Caco-2 (cell line): ENCODE measurements around the gene UBE2B. TPM values are rescaled to one million over a fixed set of nuclear protein-coding genes. Genes with fewer than 3 reads are reported as not detected.
A peak's percentile ranks its signal among the peaks of the same experiment; 100 is the strongest.

Experiments used
- BruUV-seq: library from RNA; stranded (reverse); fragments of 400-500 nt; replicated peaks from 2 replicates; lab custom pipeline; 2021; lab: Mats Ljungman, UMichigan
- CTCF ChIA-PET: fragments of 300-600 bp; sonication (Branson Sonifier 250); formaldehyde crosslinking; loops from one replicate; lab custom pipeline; 2022; ENCODE audit warnings: antibody characterized with exemption; lab: Charles Lee
- POLR2A ChIA-PET: fragments of 300-600 bp; sonication (Branson Sonifier 250); formaldehyde crosslinking; loops from one replicate; lab custom pipeline; 2022; ENCODE audit warnings: antibody characterized with exemption; lab: Charles Lee
- DNase-seq, 2 experiments: peaks; one replicate each; pipeline versions ENCODE4 v3.0.0 to v3.0.0-alpha.2; 2020 to 2022
- H3K27me3 ChIP-seq: replicated peaks from 2 replicates; pipeline ENCODE4 v1.6.0; 2011; ENCODE audit warnings: low read length; ENCODE audit not compliant: control insufficient read depth, insufficient read depth
- H3K36me3 ChIP-seq: 2 replicates; pipeline ENCODE4 v1.5.1; 2011; ENCODE audit warnings: low read length; ENCODE audit not compliant: control insufficient read depth, insufficient read depth
- H3K4me1 ChIP-seq: fragments of 250-450 bp; sonication (Bioruptor Pico); 2 replicates; pipeline ENCODE4 v1.5.1; 2020; ENCODE audit warnings: mild to moderate bottlenecking
- H3K4me3 ChIP-seq: 2 replicates; pipeline ENCODE4 v1.5.1; 2011; ENCODE audit warnings: low read depth, mild to moderate bottlenecking, control low read depth, low read length
- H3K9me3 ChIP-seq: fragments of 250-450 bp; sonication (Bioruptor Pico); 2 replicates; pipeline ENCODE4 v1.5.1; 2020; ENCODE audit warnings: mild to moderate bottlenecking, moderate library complexity
- H3K27ac Mint-ChIP-seq: one replicate; pipeline ENCODE4 v1.8.0; 2022; ENCODE audit warnings: mixed read lengths; ENCODE audit not compliant: unreplicated experiment
- H3K27me3 Mint-ChIP-seq: one replicate; pipeline ENCODE4 v1.8.0; 2022; ENCODE audit warnings: mixed read lengths; ENCODE audit not compliant: insufficient read depth, unreplicated experiment
- H3K36me3 Mint-ChIP-seq: one replicate; pipeline ENCODE4 v1.8.0; 2022; ENCODE audit warnings: mild to moderate bottlenecking, mixed read lengths; ENCODE audit not compliant: insufficient read depth, unreplicated experiment
- H3K4me1 Mint-ChIP-seq: one replicate; pipeline ENCODE4 v1.8.0; 2022; ENCODE audit warnings: low read depth, mixed read lengths; ENCODE audit not compliant: unreplicated experiment
- H3K4me3 Mint-ChIP-seq: one replicate; pipeline ENCODE4 v1.8.0; 2022; ENCODE audit warnings: mild to moderate bottlenecking, moderate library complexity, mixed read lengths; ENCODE audit not compliant: unreplicated experiment
- H3K9me3 Mint-ChIP-seq: one replicate; pipeline ENCODE4 v1.8.0; 2022; ENCODE audit warnings: mixed read lengths; ENCODE audit not compliant: unreplicated experiment
- CTCF ChIP-seq, 2 experiments: fragments of 200-600 bp in 1 of 2; IDR thresholded peaks; 1 replicate in 1 of 2; 2 replicates in 1 of 2; pipeline versions ENCODE4 v1.5.1 to v1.8.0; 2011 to 2022; ENCODE audit warnings: antibody characterized with exemption in 1 of 2, control low read depth in 1 of 2, inconsistent platforms in 1 of 2, low read depth in 1 of 2, low read length in 1 of 2, mild to moderate bottlenecking in 1 of 2, moderate library complexity in 1 of 2; ENCODE audit not compliant: insufficient read depth in 1 of 2, severe bottlenecking in 1 of 2, unreplicated experiment in 1 of 2
- intact Hi-C: fragments of 100-400 bp; cut with micrococcal nuclease; formaldehyde crosslinking; loops from one replicate; pipeline ENCODE4 v1.10.0; 2022; ENCODE audit not compliant: unreplicated experiment
- total RNA-seq: library from RNA; stranded (reverse); gene quantifications from 2 replicates; pipeline ENCODE4 v1.2.3, GENCODE V29; 2022

The UBE2B gene
- total RNA-seq, 1 experiment from 2014 or later: 78.9 TPM

GRCh38 chr5:134413046-134413445 lies 41.7 kb downstream of the UBE2B start:
- peaks cover 61% of the 10 kb centered on the region for H3K4me1 ChIP-seq
- intact Hi-C loops: no loop called here
- Mint-ChIP-seq H3K27me3 (no peaks in the 10 kb centered on the region), H3K4me3 (peak overlapping the region; percentile 98), H3K27ac (peak overlapping the region; percentile 35), H3K9me3 (no peaks in the 10 kb centered on the region), H3K36me3 (peaks cover 34% of the 10 kb centered on the region), H3K4me1 (peaks cover 16% of the 10 kb centered on the region)
- no TSS peak for BruUV-seq
- TF ChIP-seq CTCF (IDR thresholded peaks at IDR 0.05; ENCODE audit: insufficient read depth in 1 of 2, low read depth in 1 of 2, low read length in 1 of 2, severe bottlenecking in 1 of 2, unreplicated experiment in 1 of 2): no peak
- H3K4me3 ChIP-seq: no peak overlapping the region
- no peaks in the 10 kb centered on the region for H3K27me3 ChIP-seq
- ChIA-PET CTCF (interaction anchor here (0.6 to 0.7 kb wide), 2 partner anchors 99 to 114 kb away, joined by 4 read pairs; no protein-coding TSS in a partner anchor), POLR2A (no interaction called here)
- H3K9me3 ChIP-seq: no peaks in the 10 kb centered on the region
- no peak for DNase-seq
- peaks cover 1% of the 10 kb centered on the region; the same call in 1 of the 2 replicates for H3K36me3 ChIP-seq

GRCh38 chr5:134417707-134418106 lies 46.3 kb downstream of the UBE2B start:
- Mint-ChIP-seq H3K27me3 (no peaks in the 10 kb centered on the region), H3K9me3 (peaks cover 11% of the 10 kb centered on the region), H3K27ac (peak overlapping the region; percentile 84), H3K36me3 (peaks cover 11% of the 10 kb centered on the region), H3K4me1 (peaks cover 17% of the 10 kb centered on the region), H3K4me3 (no peak overlapping the region)
- ChIA-PET POLR2A (interaction anchor here (0.7 kb wide), 1 partner anchor 428 kb away, joined by 4 read pairs; no protein-coding TSS in a partner anchor), CTCF (interaction anchor here (0.6 to 1.0 kb wide), 2 partner anchors 11 to 156 kb away, joined by 3 read pairs; no protein-coding TSS in a partner anchor)
- Histone ChIP-seq H3K36me3 (no peaks in the 10 kb centered on the region), H3K9me3 (peaks cover 21% of the 10 kb centered on the region), H3K4me1 (peaks cover 59% of the 10 kb centered on the region), H3K4me3 (no peak overlapping the region), H3K27me3 (no peaks in the 10 kb centered on the region)
- no peak for DNase-seq
- no TSS peak for BruUV-seq
- no peak for TF ChIP-seq CTCF (IDR thresholded peaks at IDR 0.05; ENCODE audit: insufficient read depth in 1 of 2, low read depth in 1 of 2, low read length in 1 of 2, severe bottlenecking in 1 of 2, unreplicated experiment in 1 of 2)
- intact Hi-C loops: no loop called here

GRCh38 chr5:134418958-134419357 lies 47.6 kb downstream of the UBE2B start:
- no peak overlapping the region for H3K4me3 ChIP-seq
- CTCF ChIA-PET: no interaction called here
- no TSS peak for BruUV-seq
- H3K36me3 ChIP-seq: no peaks in the 10 kb centered on the region
- no peak for TF ChIP-seq CTCF (IDR thresholded peaks at IDR 0.05; ENCODE audit: insufficient read depth in 1 of 2, low read depth in 1 of 2, low read length in 1 of 2, severe bottlenecking in 1 of 2, unreplicated experiment in 1 of 2)
- intact Hi-C loops: no loop called here
- H3K9me3 ChIP-seq: peaks cover 21% of the 10 kb centered on the region
- Mint-ChIP-seq H3K27me3 (no peaks in the 10 kb centered on the region), H3K4me3 (no peak overlapping the region), H3K9me3 (peaks cover 11% of the 10 kb centered on the region), H3K27ac (no peak overlapping the region), H3K36me3 (peaks cover 11% of the 10 kb centered on the region), H3K4me1 (peaks cover 15% of the 10 kb centered on the region)
- H3K27me3 ChIP-seq: no peaks in the 10 kb centered on the region
- POLR2A ChIA-PET: no interaction called here
- no peak for DNase-seq
- peaks cover 53% of the 10 kb centered on the region for H3K4me1 ChIP-seq
